HCT116 (cell line): ENCODE measurements around the gene FZR1. TPM values are rescaled to one million over a fixed set of nuclear protein-coding genes. Genes with fewer than 3 reads are reported as not detected.

Experiments used
- ATAC-seq: fragments of 200-7000 bp; cut with Tn5 transposase; 2 replicates; pipeline ENCODE4 v1.9.1; 2020; ENCODE audit warnings: mild to moderate bottlenecking, moderate library complexity
- BruUV-seq: library from RNA; stranded (reverse); fragments of 400-500 nt; replicated peaks from 2 replicates; lab custom pipeline; 2021; lab: Mats Ljungman, UMichigan
- CTCF ChIA-PET: fragments of 300-600 bp; sonication (Branson Sonifier 250); formaldehyde crosslinking; loops from one replicate; lab custom pipeline; 2021; ENCODE audit warnings: antibody characterized with exemption; lab: Charles Lee
- POLR2A ChIA-PET: fragments of 300-600, 350-600 bp; sonication (Branson Sonifier 250); formaldehyde crosslinking; loops from one replicate; lab custom pipeline; 2021; ENCODE audit warnings: antibody characterized with exemption; lab: Charles Lee
- RAD21 ChIA-PET, 2 experiments: fragments of 300-600 bp; sonication (Branson Sonifier 250); formaldehyde crosslinking; loops; one replicate each; lab custom pipeline; 2023; ENCODE audit warnings: low total read pairs in 2 of 2; ENCODE audit not compliant: uncharacterized antibody in 2 of 2, unreplicated experiment in 2 of 2, low non-redundant PET in 1 of 2; lab: Charles Lee
- DNase-seq: peaks from one replicate; pipeline ENCODE4 v3.0.0-alpha.2; 2010; ENCODE audit warnings: low read depth, low spot score
- H2AFZ ChIP-seq: fragments of 200-600 bp; shearing (Covaris generic), sonication (generic); 2 replicates; pipeline ENCODE4 v1.6.1; 2017; ENCODE audit warnings: low read depth, mixed run types, mixed read lengths, antibody characterized with exemption, low read length; ENCODE audit not compliant: poor library complexity, severe bottlenecking
- H3K27ac ChIP-seq: 2 replicates; pipeline ENCODE4 v1.5.1; 2012; ENCODE audit warnings: low read depth, low read length
- H3K27me3 ChIP-seq: fragments of 200-600 bp; sonication (generic); 2 replicates; pipeline ENCODE4 v1.6.1; 2016; ENCODE audit warnings: mixed run types, low read length, mixed read lengths; ENCODE audit not compliant: insufficient read depth
- H3K36me3 ChIP-seq, 2 experiments: fragments of 200-500 bp in 1 of 2; fragments of 200-600 bp in 1 of 2; sonication (Bioruptor generic) in 1 of 2; sonication (generic) in 1 of 2; 2 replicates each; pipeline versions ENCODE4 v1.5.1 to v1.6.1; 2014 to 2016; ENCODE audit warnings: low read length in 2 of 2, inconsistent platforms in 1 of 2, mixed read lengths in 1 of 2, mixed run types in 1 of 2; ENCODE audit not compliant: insufficient read depth in 2 of 2, control insufficient read depth in 1 of 2
- H3K4me1 ChIP-seq, 2 experiments: fragments of 200-600 bp in 1 of 2; sonication (generic) in 1 of 2; 2 replicates each; pipeline versions ENCODE4 v1.5.1 to v1.6.1; 2012 to 2017; ENCODE audit warnings: low read length in 2 of 2, inconsistent platforms in 1 of 2, mild to moderate bottlenecking in 1 of 2, mixed read lengths in 1 of 2, mixed run types in 1 of 2, moderate library complexity in 1 of 2; ENCODE audit not compliant: insufficient read depth in 2 of 2, control insufficient read depth in 1 of 2
- H3K4me2 ChIP-seq: fragments of 200-600 bp; sonication (generic); 2 replicates; pipeline ENCODE4 v1.6.1; 2017; ENCODE audit warnings: mixed run types, low read length, mixed read lengths
- H3K4me3 ChIP-seq, 2 experiments: fragments of 200-600 bp in 1 of 2; sonication (generic) in 1 of 2; replicated peaks in 1 of 2; 2 replicates each; pipeline ENCODE4 v1.5.1; 2011 to 2016; ENCODE audit warnings: low read length in 2 of 2, control low read depth in 1 of 2, low read depth in 1 of 2, mild to moderate bottlenecking in 1 of 2, mixed read lengths in 1 of 2, mixed run types in 1 of 2
- H3K79me2 ChIP-seq: fragments of 200-600 bp; sonication (generic); 2 replicates; pipeline ENCODE4 v1.6.1; 2017; ENCODE audit warnings: mild to moderate bottlenecking, mixed run types, low read length, moderate library complexity, mixed read lengths; ENCODE audit not compliant: insufficient read depth
- H3K9ac ChIP-seq: fragments of 200-600 bp; sonication (generic); 2 replicates; pipeline ENCODE4 v1.6.1; 2016; ENCODE audit warnings: low read length, mixed read lengths
- H3K9me2 ChIP-seq: fragments of 200-600 bp; sonication (generic), shearing (Covaris generic); 2 replicates; pipeline ENCODE4 v1.6.1; 2017; ENCODE audit warnings: mixed run types, mild to moderate bottlenecking, moderate library complexity; ENCODE audit not compliant: insufficient read depth
- H3K9me3 ChIP-seq, 2 experiments: fragments of 200-500 bp in 1 of 2; fragments of 200-600 bp in 1 of 2; sonication (Bioruptor generic) in 1 of 2; sonication (generic) in 1 of 2; 2 replicates each; pipeline ENCODE4 v1.6.1; 2014 to 2017; ENCODE audit warnings: low read length in 2 of 2, mixed read lengths in 2 of 2, inconsistent platforms in 1 of 2, low read depth in 1 of 2, mild to moderate bottlenecking in 1 of 2, mixed run types in 1 of 2, moderate library complexity in 1 of 2; ENCODE audit not compliant: control insufficient read depth in 1 of 2, insufficient read depth in 1 of 2
- H4K20me1 ChIP-seq: fragments of 200-600 bp; sonication (generic), shearing (Covaris generic); 2 replicates; pipeline ENCODE4 v1.6.1; 2017; ENCODE audit warnings: mixed run types, mild to moderate bottlenecking, moderate library complexity; ENCODE audit not compliant: insufficient read depth
- CBX3 ChIP-seq: IDR thresholded peaks from 2 replicates; pipeline ENCODE4 v1.6.1; 2012; ENCODE audit warnings: low read depth
- CEBPB ChIP-seq: IDR thresholded peaks from 2 replicates; pipeline ENCODE4 v1.6.1; 2012; ENCODE audit warnings: low read depth
- EGR1 ChIP-seq: IDR thresholded peaks from 2 replicates; pipeline ENCODE4 v1.6.1; 2012; ENCODE audit warnings: low read depth
- ELF1 ChIP-seq: IDR thresholded peaks from 2 replicates; pipeline ENCODE4 v1.6.1; 2012; ENCODE audit warnings: low read depth, borderline replicate concordance
- EZH2 ChIP-seq: fragments of 200-600 bp; sonication (generic); IDR thresholded peaks from 2 replicates; pipeline ENCODE4 v1.6.1; 2017; ENCODE audit warnings: antibody characterized with exemption, mixed run types
- EZH2phosphoT487 ChIP-seq: fragments of 200-600 bp; IDR thresholded peaks from 2 replicates; pipeline ENCODE4 v1.6.1; 2018; ENCODE audit warnings: antibody characterized with exemption, borderline replicate concordance
- FOSL1 ChIP-seq: IDR thresholded peaks from 2 replicates; pipeline ENCODE4 v1.6.1; 2012; ENCODE audit warnings: low read depth
- JUND ChIP-seq: IDR thresholded peaks from 2 replicates; pipeline ENCODE4 v1.6.1; 2012
- POLR2A ChIP-seq: IDR thresholded peaks from 2 replicates; pipeline ENCODE4 v1.7.0; 2011; ENCODE audit warnings: borderline replicate concordance; ENCODE audit not compliant: insufficient read depth, insufficient read length; ENCODE audit errors: extremely low read depth
- POLR2AphosphoS5 ChIP-seq: IDR thresholded peaks from 2 replicates; pipeline ENCODE4 v1.6.1; 2011; ENCODE audit warnings: mild to moderate bottlenecking, low read depth, low read length, moderate library complexity
- RAD21 ChIP-seq: IDR thresholded peaks from 2 replicates; pipeline ENCODE4 v1.6.1; 2012; ENCODE audit warnings: low read depth, mild to moderate bottlenecking
- SIN3A ChIP-seq: IDR thresholded peaks from 2 replicates; pipeline ENCODE4 v1.6.1; 2012; ENCODE audit warnings: low read depth
- SRF ChIP-seq: IDR thresholded peaks from 2 replicates; pipeline ENCODE4 v1.6.1; 2012; ENCODE audit warnings: low read depth
- TCF7L2 ChIP-seq: IDR thresholded peaks from 2 replicates; pipeline ENCODE4 v1.7.0; 2011; ENCODE audit warnings: borderline replicate concordance, inconsistent platforms; ENCODE audit not compliant: insufficient read depth, insufficient read length; ENCODE audit errors: extremely low read depth
- YY1 ChIP-seq: IDR thresholded peaks from 2 replicates; pipeline ENCODE4 v1.6.1; 2011; ENCODE audit warnings: low read length, low read depth, moderate library complexity, mild to moderate bottlenecking; ENCODE audit not compliant: insufficient replicate concordance; ENCODE audit errors: extremely low read depth
- ZNF274 ChIP-seq: fragments of 200-500 bp; sonication (Bioruptor generic); IDR thresholded peaks from 2 replicates; pipeline ENCODE4 v1.6.1; 2014; ENCODE audit warnings: mild to moderate bottlenecking, low read depth, low read length, inconsistent platforms
- intact Hi-C: fragments of 100-400 bp; cut with micrococcal nuclease; formaldehyde crosslinking; loops from 2 replicates; pipeline ENCODE4 v1.10.0; 2022
- total RNA-seq: library from RNA; stranded (reverse); gene quantifications from one replicate; pipeline ENCODE4 v1.2.1, GENCODE V29; 2021; ENCODE audit not compliant: unreplicated experiment
- TF ChIP-seq, protein P1 (sequence below): IDR thresholded peaks from 2 replicates; pipeline ENCODE4 v1.6.1; 2012
- TF ChIP-seq, protein P2 (sequence below), 3 experiments: fragments of 200-600 bp in 1 of 3; sonication (generic) in 1 of 3; IDR thresholded peaks in 2 of 3; conservative IDR thresholded peaks in 1 of 3; 2 replicates each; pipeline ENCODE4 v1.5.1; 2012 to 2017; ENCODE audit warnings: low read depth in 2 of 3, low read length in 2 of 3, antibody characterized with exemption in 1 of 3, borderline replicate concordance in 1 of 3, control low read depth in 1 of 3, mild to moderate bottlenecking in 1 of 3, mixed read lengths in 1 of 3, mixed run types in 1 of 3, moderate library complexity in 1 of 3; ENCODE audit not compliant: insufficient read depth in 1 of 3

The FZR1 gene
- total RNA-seq, 1 experiment from 2014 or later: 60.3 TPM

- Histone ChIP-seq H3K36me3 (peaks cover 2 to 22% of the 10 kb centered on the region in 2 experiments; a peak in 3 of 4 replicates), H3K4me3 (no peak overlapping the region), H3K27me3 (no peaks in the 10 kb centered on the region), H3K9me3 (no peaks in the 10 kb centered on the region), H3K9me2 (no peaks in the 10 kb centered on the region), H2AFZ (no peak overlapping the region), H3K4me1 (peaks cover 10 to 16% of the 10 kb centered on the region in 2 experiments; a peak in 3 of 4 replicates), H3K79me2 (peaks cover 38% of the 10 kb centered on the region), H3K27ac (no peak overlapping the region), H3K4me2 (no peak overlapping the region), H4K20me1 (no peaks in the 10 kb centered on the region), H3K9ac (no peak overlapping the region)
- no peak for TF ChIP-seq CEBPB
- TF ChIP-seq ELF1: no peak
- no peak for TF ChIP-seq JUND
- no peak for TF ChIP-seq YY1
- TF ChIP-seq FOSL1: no peak
- TF ChIP-seq, protein P1, sequence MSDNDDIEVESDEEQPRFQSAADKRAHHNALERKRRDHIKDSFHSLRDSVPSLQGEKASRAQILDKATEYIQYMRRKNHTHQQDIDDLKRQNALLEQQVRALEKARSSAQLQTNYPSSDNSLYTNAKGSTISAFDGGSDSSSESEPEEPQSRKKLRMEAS: no peak
- no peak for TF ChIP-seq SRF
- no peak for TF ChIP-seq RAD21
- no peak for TF ChIP-seq TCF7L2
- no peak for TF ChIP-seq SIN3A
- TF ChIP-seq EGR1: no peak
- TF ChIP-seq POLR2A: no peak
- no peak for TF ChIP-seq ZNF274
- TF ChIP-seq EZH2: no peak
- TF ChIP-seq EZH2phosphoT487: no peak
- TF ChIP-seq, protein P2, sequence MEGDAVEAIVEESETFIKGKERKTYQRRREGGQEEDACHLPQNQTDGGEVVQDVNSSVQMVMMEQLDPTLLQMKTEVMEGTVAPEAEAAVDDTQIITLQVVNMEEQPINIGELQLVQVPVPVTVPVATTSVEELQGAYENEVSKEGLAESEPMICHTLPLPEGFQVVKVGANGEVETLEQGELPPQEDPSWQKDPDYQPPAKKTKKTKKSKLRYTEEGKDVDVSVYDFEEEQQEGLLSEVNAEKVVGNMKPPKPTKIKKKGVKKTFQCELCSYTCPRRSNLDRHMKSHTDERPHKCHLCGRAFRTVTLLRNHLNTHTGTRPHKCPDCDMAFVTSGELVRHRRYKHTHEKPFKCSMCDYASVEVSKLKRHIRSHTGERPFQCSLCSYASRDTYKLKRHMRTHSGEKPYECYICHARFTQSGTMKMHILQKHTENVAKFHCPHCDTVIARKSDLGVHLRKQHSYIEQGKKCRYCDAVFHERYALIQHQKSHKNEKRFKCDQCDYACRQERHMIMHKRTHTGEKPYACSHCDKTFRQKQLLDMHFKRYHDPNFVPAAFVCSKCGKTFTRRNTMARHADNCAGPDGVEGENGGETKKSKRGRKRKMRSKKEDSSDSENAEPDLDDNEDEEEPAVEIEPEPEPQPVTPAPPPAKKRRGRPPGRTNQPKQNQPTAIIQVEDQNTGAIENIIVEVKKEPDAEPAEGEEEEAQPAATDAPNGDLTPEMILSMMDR (IDR thresholded peaks at IDR 0.05 in 2 of 3, conservative IDR thresholded peaks at IDR 0.05 in 1 of 3; ENCODE audit: borderline replicate concordance in 1 of 3, insufficient read depth in 1 of 3, low read depth in 2 of 3, low read length in 2 of 3): no peak
- no peak for TF ChIP-seq POLR2AphosphoS5
- no peak for TF ChIP-seq CBX3
- CTCF ChIA-PET: no interaction called here
- no peak for DNase-seq
- RAD21 ChIA-PET: no interaction called here
- POLR2A ChIA-PET: no interaction called here
- intact Hi-C loops: no loop called here
- no TSS peak for BruUV-seq
- ATAC-seq: no peak
Measured at GRCh38 chr19:3496392-3497273, 9.5 kb upstream of the FZR1 start.
